A549 (cell line): Measurements from ENCODE around the gene RNF145. TPM values are rescaled to one million over a fixed set of nuclear protein-coding genes. Genes with fewer than 3 reads are reported as not detected.
A peak's percentile ranks its signal among the peaks of the same experiment; 100 is the strongest.

Source experiments
- ATAC-seq, 2 experiments: fragments of 200-7000 bp in 1 of 2; fragments of >200 bp in 1 of 2; cut with Nextera tagmentation in 1 of 2; cut with Tn5 transposase in 1 of 2; 3 replicates each; pipeline versions ENCODE4 v1.8.0 to v1.9.1; 2018 to 2020; ENCODE audit warnings: mild to moderate bottlenecking in 1 of 2, moderate library complexity in 1 of 2
- CTCF ChIA-PET: fragments of 300-600 bp; sonication (Branson Sonifier 250); formaldehyde crosslinking; extraction: SDS; loops from one replicate; lab custom pipeline; 2021; ENCODE audit warnings: antibody characterized with exemption, inconsistent platforms; lab: Yijun Ruan, JAX
- POLR2A ChIA-PET: fragments of 350-600 bp; formaldehyde crosslinking; extraction: SDS; loops from one replicate; lab custom pipeline; 2021; ENCODE audit warnings: antibody characterized with exemption, inconsistent platforms; lab: Yijun Ruan, JAX
- DNase-seq, 2 experiments: peaks; one replicate each; pipeline versions ENCODE4 v3.0.0 to v3.0.0-alpha.2; 2011 to 2016; ENCODE audit warnings: low read depth in 1 of 2, low spot score in 1 of 2
- FAIRE-seq: peaks from 2 replicates; lab custom pipeline; 2011; peaks lifted over from hg19 to GRCh38; lab: Jason Lieb, UNC
- H3K27ac ChIP-seq, 2 experiments: fragments of >200 bp; sonication (Bioruptor Twin); formaldehyde crosslinking; 3 replicates each; pipeline ENCODE4 v1.5.1; 2016 to 2017
- H3K4me1 ChIP-seq: fragments of >200 bp; sonication (Bioruptor Twin); formaldehyde crosslinking; 3 replicates; pipeline ENCODE4 v1.6.1; 2016
- H3K4me2 ChIP-seq: fragments of >200 bp; sonication (Bioruptor Twin); formaldehyde crosslinking; 3 replicates; pipeline ENCODE4 v1.6.1; 2016
- H3K4me3 ChIP-seq: fragments of >200 bp; sonication (Bioruptor Twin); formaldehyde crosslinking; 3 replicates; pipeline ENCODE4 v1.5.1; 2016
- H3K9me3 ChIP-seq: fragments of >200 bp; sonication (Bioruptor Twin); formaldehyde crosslinking; 3 replicates; pipeline ENCODE4 v1.6.1; 2016
- ATOH8 ChIP-seq: fragments of 250-450 bp; sonication (Bioruptor Pico); IDR thresholded peaks from 2 replicates; pipeline ENCODE4 v1.5.0; 2020; ENCODE audit warnings: low read depth, mild to moderate bottlenecking, moderate library complexity
- CBX8 ChIP-seq: fragments of 200-600 bp; sonication (generic); IDR thresholded peaks from 2 replicates; pipeline ENCODE4 v1.6.1; 2016
- EP300 ChIP-seq, 2 experiments: fragments of >200 bp; sonication (Bioruptor Twin); formaldehyde crosslinking; IDR thresholded peaks; 2 replicates in 1 of 2; 3 replicates in 1 of 2; pipeline ENCODE4 v1.6.1; 2016 to 2017
- GATA3 ChIP-seq: IDR thresholded peaks from 2 replicates; pipeline ENCODE4 v1.6.1; 2012; ENCODE audit warnings: borderline replicate concordance
- HDAC2 ChIP-seq: fragments of 200-600 bp; sonication (generic); IDR thresholded peaks from 2 replicates; pipeline ENCODE4 v1.6.1; 2016
- HES2 ChIP-seq: fragments of >200 bp; sonication (Bioruptor Twin); formaldehyde crosslinking; IDR thresholded peaks from 2 replicates; pipeline ENCODE4 v1.6.1; 2016
- HEYL ChIP-seq: fragments of 250-450 bp; sonication (Bioruptor Pico); IDR thresholded peaks from 2 replicates; pipeline ENCODE4 v1.8.0; 2021; ENCODE audit warnings: mild to moderate bottlenecking, moderate library complexity
- HMGXB4 ChIP-seq: fragments of 250-450 bp; sonication (Bioruptor Pico); IDR thresholded peaks from 2 replicates; pipeline ENCODE4 v1.5.0; 2021; ENCODE audit warnings: mild to moderate bottlenecking, moderate library complexity, borderline replicate concordance
- HOXB5 ChIP-seq: fragments of 250-450 bp; sonication (Bioruptor Pico); IDR thresholded peaks from 2 replicates; pipeline ENCODE4 v1.5.0; 2020; ENCODE audit warnings: mild to moderate bottlenecking, moderate library complexity
- MAX ChIP-seq: IDR thresholded peaks from 2 replicates; pipeline ENCODE4 v1.6.1; 2012
- MYC ChIP-seq: IDR thresholded peaks from 2 replicates; pipeline ENCODE4 v1.6.1; 2012; ENCODE audit warnings: mild to moderate bottlenecking, inconsistent platforms, low read length, improper control_type of control experiment, borderline replicate concordance
- PBX3 ChIP-seq: IDR thresholded peaks from 2 replicates; pipeline ENCODE4 v1.6.1; 2012
- RARB ChIP-seq: fragments of 250-450 bp; sonication (Bioruptor Pico); IDR thresholded peaks from 2 replicates; pipeline ENCODE4 v1.8.0; 2021; ENCODE audit warnings: mild to moderate bottlenecking, moderate library complexity
- RFX5 ChIP-seq: fragments of 450-650 bp; IDR thresholded peaks from 2 replicates; pipeline ENCODE4 v1.7.1; 2014; ENCODE audit warnings: antibody characterized with exemption, mild to moderate bottlenecking, moderate library complexity
- USF2 ChIP-seq: fragments of 450-650 bp; IDR thresholded peaks from 2 replicates; pipeline ENCODE4 v1.6.1; 2014; ENCODE audit warnings: antibody characterized with exemption
- ZFP36 ChIP-seq: fragments of 450-650 bp; IDR thresholded peaks from 2 replicates; pipeline ENCODE4 v1.6.1; 2014; ENCODE audit warnings: borderline replicate concordance; ENCODE audit not compliant: partially characterized antibody
- ZNF302 ChIP-seq: fragments of 250-450 bp; sonication (Bioruptor Pico); IDR thresholded peaks from 2 replicates; pipeline ENCODE4 v1.9.0; 2021; ENCODE audit warnings: inconsistent platforms, mild to moderate bottlenecking, moderate library complexity
- WGBS: methylation state at CpG from one replicate; pipeline ENCODE4 v1.1.6; 2017; ENCODE audit errors: missing lambda C conversion rate; 5-methylcytosine and 5-hydroxymethylcytosine counted together
- polyA plus RNA-seq, 4 experiments: library from polyadenylated mRNA; depleted of rRNA in 3 of 4; stranded (reverse); fragments of >200 nt; fragmentation: RNase III in 1 of 4; extraction: RNeasy Plus Mini Kit Qiagen cat#74134 plus additional on column Dnase treatment in 1 of 4; gene quantifications; 2 replicates in 3 of 4; 3 replicates in 1 of 4; pipeline ENCODE4 v1.2.3, GENCODE V29; 2011 to 2017

RNF145 gene
- polyA plus RNA-seq, 2 of the 4 experiments (the other 2 are of a cell fraction) = 122 to 146 TPM

GRCh38 chr5:159249158-159249557 lies 39.8 kb upstream of the RNF145 start:
- FAIRE-seq (no peak), ATAC-seq (no peak)
- no peak for TF ChIP-seq ZFP36
- no peak for TF ChIP-seq HMGXB4 (CRISPR knock-in tag)
- TF ChIP-seq RARB (CRISPR knock-in tag) = no peak
- TF ChIP-seq, all 56 proteins: peak for 0
- POLR2A ChIA-PET = no interaction called here
- Histone ChIP-seq H3K4me3 (no peak overlapping the region), H3K4me1 (0 out of 3 replicates have a peak, but pooled peaks cover 5% of the 10 kb centered on the region), H3K4me2 (peak overlapping the region; percentile 12; the same call in 1 of the 3 replicates), H3K27ac (no peak overlapping the region), H3K9me3 (no peaks in the 10 kb centered on the region)
- 44% methylated on average over 2 of the region's 2 CpGs for WGBS
- CTCF ChIA-PET = interaction anchor here (1.0 to 1.2 kb wide), 2 partner anchors 9 to 43 kb away, joined by 3 read pairs; no protein-coding TSS in a partner anchor
- DNase-seq = no peak

GRCh38 chr5:159244890-159245289 lies 35.5 kb upstream of the RNF145 start:
- ATAC-seq = no peak
- CTCF ChIA-PET = interaction anchor here (1.0 to 1.4 kb wide), 2 partner anchors 54 to 88 kb away, joined by 4 read pairs; no protein-coding TSS in a partner anchor
- POLR2A ChIA-PET = no interaction called here
- no peak overlapping the region for H3K27ac ChIP-seq
- no peak overlapping the region for H3K4me3 ChIP-seq
- H3K9me3 ChIP-seq = no peaks in the 10 kb centered on the region
- no peak for DNase-seq
- no peak for FAIRE-seq
- H3K4me2 ChIP-seq = no peak overlapping the region
- no peak for TF ChIP-seq ATOH8
- TF ChIP-seq HES2 = no peak
- no peak for TF ChIP-seq MAX
- no peak for TF ChIP-seq HEYL (CRISPR knock-in tag)
- no peak for TF ChIP-seq ZFP36
- no peak for TF ChIP-seq MYC
- no peak for TF ChIP-seq ZNF302 (CRISPR knock-in tag)
- TF ChIP-seq USF2 = no peak
- no peak for TF ChIP-seq GATA3
- peaks cover 21% of the 10 kb centered on the region for H3K4me1 ChIP-seq

- Histone ChIP-seq H3K9me3 (no peaks in the 10 kb centered on the region), H3K4me2 (no peak overlapping the region), H3K4me1 (peaks cover 27% of the 10 kb centered on the region), H3K4me3 (no peak overlapping the region)
- no peak for FAIRE-seq
- CTCF ChIA-PET = interaction anchor here (0.5 to 1.0 kb wide), 4 partner anchors 54 to 661 kb away, joined by 3 to 4 read pairs (median 3); no protein-coding TSS in a partner anchor
- POLR2A ChIA-PET = no interaction called here
- ATAC-seq = no peak
- TF ChIP-seq RFX5 (peak; percentile 94), HOXB5 (CRISPR knock-in tag) (no peak), HDAC2 (no peak), PBX3 (no peak), EP300 (IDR thresholded peaks at IDR 0.05) (no peak), CBX8 (no peak)
- TF ChIP-seq, all 56 proteins: peak for 1
- no peak for DNase-seq
- H3K27ac ChIP-seq = no peak overlapping the region
- WGBS = 70% methylated on average over 3 of the region's 3 CpGs
Observed at GRCh38 chr5:159244163-159244562, 34.8 kb upstream of the RNF145 start.
